Astrocyte (in vitro differentiated cells and primary cell): ENCODE measurements around the gene PI3. TPM values are rescaled to one million over a fixed set of nuclear protein-coding genes. Genes with fewer than 3 reads are reported as not detected.

Experiments
- DNase-seq: peaks from one replicate; pipeline ENCODE4 v3.0.0-alpha.2; 2010; ENCODE audit warnings: low read depth
- FAIRE-seq: peaks from 2 replicates; lab custom pipeline; 2011; peaks lifted over from hg19 to GRCh38; lab: Jason Lieb, UNC
- H2AFZ ChIP-seq: 2 replicates; pipeline ENCODE4 v1.6.0; 2012; ENCODE audit warnings: low read depth, low read length, inconsistent platforms
- H3K27ac ChIP-seq: 2 replicates; pipeline ENCODE4 v1.5.1; 2011; ENCODE audit warnings: low read depth, low read length, inconsistent platforms
- H3K27me3 ChIP-seq: 2 replicates; pipeline ENCODE4 v1.6.0; 2011; ENCODE audit warnings: low read length, inconsistent platforms; ENCODE audit not compliant: insufficient read depth
- H3K36me3 ChIP-seq: 2 replicates; pipeline ENCODE4 v1.5.1; 2011; ENCODE audit warnings: low read length, inconsistent platforms; ENCODE audit not compliant: insufficient read depth
- H3K4me1 ChIP-seq: 2 replicates; pipeline ENCODE4 v1.5.1; 2011; ENCODE audit warnings: low read length, inconsistent platforms; ENCODE audit not compliant: insufficient read depth
- H3K4me2 ChIP-seq: 2 replicates; pipeline ENCODE4 v1.6.0; 2012; ENCODE audit warnings: low read length, inconsistent platforms
- H3K4me3 ChIP-seq: 2 replicates; pipeline ENCODE4 v1.5.1; 2011; ENCODE audit warnings: low read depth, mild to moderate bottlenecking, low read length, inconsistent platforms; ENCODE audit not compliant: insufficient read depth
- H3K79me2 ChIP-seq: 2 replicates; pipeline ENCODE4 v1.6.0; 2012; ENCODE audit warnings: mild to moderate bottlenecking, low read length, inconsistent platforms; ENCODE audit not compliant: insufficient read depth
- H3K9ac ChIP-seq: 2 replicates; pipeline ENCODE4 v1.6.0; 2012; ENCODE audit warnings: mild to moderate bottlenecking, low read length, inconsistent platforms
- H3K9me3 ChIP-seq: 2 replicates; pipeline ENCODE4 v1.5.1; 2012; ENCODE audit warnings: low read depth, mild to moderate bottlenecking, low read length, inconsistent platforms; ENCODE audit not compliant: insufficient read depth
- H4K20me1 ChIP-seq: 2 replicates; pipeline ENCODE4 v1.6.0; 2012; ENCODE audit warnings: low read length, inconsistent platforms; ENCODE audit not compliant: insufficient read depth
- H3K27ac Mint-ChIP-seq: one replicate; pipeline ENCODE4 v1.8.0; 2021; ENCODE audit warnings: mild to moderate bottlenecking, mixed read lengths; ENCODE audit not compliant: unreplicated experiment
- H3K27me3 Mint-ChIP-seq: one replicate; pipeline ENCODE4 v1.8.0; 2021; ENCODE audit warnings: low read depth, mixed read lengths; ENCODE audit not compliant: unreplicated experiment
- H3K36me3 Mint-ChIP-seq: one replicate; pipeline ENCODE4 v1.8.0; 2021; ENCODE audit warnings: low read depth, mixed read lengths; ENCODE audit not compliant: unreplicated experiment
- H3K4me1 Mint-ChIP-seq: one replicate; pipeline ENCODE4 v1.8.0; 2021; ENCODE audit warnings: low read depth, mixed read lengths; ENCODE audit not compliant: unreplicated experiment
- H3K4me3 Mint-ChIP-seq: one replicate; pipeline ENCODE4 v1.8.0; 2021; ENCODE audit warnings: mild to moderate bottlenecking, moderate library complexity, mixed read lengths; ENCODE audit not compliant: unreplicated experiment
- H3K9me3 Mint-ChIP-seq: one replicate; pipeline ENCODE4 v1.8.0; 2021; ENCODE audit warnings: mild to moderate bottlenecking, mixed read lengths; ENCODE audit not compliant: unreplicated experiment
- CTCF ChIP-seq: IDR thresholded peaks from 2 replicates; pipeline ENCODE4 v1.5.1; 2011; ENCODE audit warnings: low read depth, mild to moderate bottlenecking, inconsistent platforms, low read length, moderate library complexity; ENCODE audit not compliant: insufficient read depth
- EZH2 ChIP-seq: IDR thresholded peaks from 2 replicates; pipeline ENCODE4 v1.6.1; 2012; ENCODE audit warnings: mild to moderate bottlenecking, low read length, inconsistent platforms; ENCODE audit not compliant: insufficient read depth
- total RNA-seq: library from RNA; stranded (reverse); gene quantifications from 2 replicates; pipeline ENCODE4 v1.2.1, GENCODE V29; 2021

The PI3 gene
- total RNA-seq, 1 donor from 2014 or later: not detected

GRCh38 chr20:45191926-45192325 is 17.2 kb downstream of the PI3 start:
- H3K9me3 Mint-ChIP-seq: no peaks in the 10 kb centered on the region
- DNase-seq (no peak), FAIRE-seq (no peak)
- Histone ChIP-seq H3K9ac (no peak overlapping the region), H3K36me3 (no peaks in the 10 kb centered on the region), H3K79me2 (no peaks in the 10 kb centered on the region), H3K27ac (no peak overlapping the region), H3K4me2 (no peak overlapping the region), H3K4me3 (no peak overlapping the region), H3K27me3 (no peaks in the 10 kb centered on the region), H2AFZ (no peak overlapping the region), H3K4me1 (no peaks in the 10 kb centered on the region), H3K9me3 (no peaks in the 10 kb centered on the region), H4K20me1 (no peaks in the 10 kb centered on the region)
- H3K27ac Mint-ChIP-seq: no peak overlapping the region
- TF ChIP-seq CTCF (no peak), EZH2 (no peak)
- no peaks in the 10 kb centered on the region for H3K27me3 Mint-ChIP-seq
- no peak overlapping the region for H3K4me3 Mint-ChIP-seq
- no peaks in the 10 kb centered on the region for H3K4me1 Mint-ChIP-seq
- H3K36me3 Mint-ChIP-seq: no peaks in the 10 kb centered on the region

DNA sequence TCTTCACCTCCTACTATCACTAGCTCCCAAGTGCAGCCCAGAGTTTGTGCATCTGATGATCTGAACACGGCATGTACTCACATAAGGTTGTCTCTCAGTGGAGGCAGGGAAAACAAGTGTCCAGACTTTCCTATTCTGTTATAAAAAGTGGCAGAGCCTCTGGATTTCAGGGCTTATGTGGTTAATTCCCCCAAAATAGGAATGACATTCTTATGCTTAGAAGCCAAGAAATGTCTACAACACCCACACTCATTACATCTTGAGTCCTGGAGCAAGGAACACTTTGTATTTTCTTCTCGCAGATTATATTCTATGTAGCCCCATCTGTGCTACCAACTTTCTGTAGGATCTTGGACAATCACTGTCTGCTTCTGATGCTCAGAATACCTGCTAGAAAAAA is 18.6 kb downstream of the PI3 start:
- H2AFZ ChIP-seq: no peak overlapping the region
- DNase-seq (no peak), FAIRE-seq (no peak)
- H3K4me1 ChIP-seq: no peaks in the 10 kb centered on the region
- TF ChIP-seq CTCF (no peak), EZH2 (no peak)
- H3K9ac ChIP-seq: no peak overlapping the region
- no peak overlapping the region for H3K27ac ChIP-seq
- no peaks in the 10 kb centered on the region for H3K4me1 Mint-ChIP-seq
- H3K9me3 Mint-ChIP-seq: no peaks in the 10 kb centered on the region
- H3K36me3 ChIP-seq: no peaks in the 10 kb centered on the region
- H3K9me3 ChIP-seq: no peaks in the 10 kb centered on the region
- H3K27ac Mint-ChIP-seq: no peak overlapping the region
- H3K4me2 ChIP-seq: no peak overlapping the region
- H3K79me2 ChIP-seq: no peaks in the 10 kb centered on the region
- no peak overlapping the region for H3K4me3 Mint-ChIP-seq
- no peaks in the 10 kb centered on the region for H3K27me3 ChIP-seq
- H3K36me3 Mint-ChIP-seq: no peaks in the 10 kb centered on the region
- H3K27me3 Mint-ChIP-seq: peaks cover under 1% of the 10 kb centered on the region
- H4K20me1 ChIP-seq: no peaks in the 10 kb centered on the region
- H3K4me3 ChIP-seq: no peak overlapping the region

GRCh38 chr20:45206725-45207124 is 32.0 kb downstream of the PI3 start, which contains the start of gene SEMG1:
Gene SEMG1, plus strand, starts transcription at chr20:45207033. Its CDS starts 21 bp downstream, at chr20:45207054.
- H3K9me3 ChIP-seq: no peaks in the 10 kb centered on the region
- H3K4me3 Mint-ChIP-seq: no peak within 1 kb of the TSS
- TF ChIP-seq CTCF (no peak), EZH2 (no peak)
- H3K9me3 Mint-ChIP-seq: peaks cover 3% of the 10 kb centered on the region
- DNase-seq (no peak), FAIRE-seq (no peak)
- no peaks in the 10 kb centered on the region for H3K36me3 ChIP-seq
- no peak within 1 kb of the TSS for H3K27ac Mint-ChIP-seq
- H3K4me1 ChIP-seq: no peaks in the 10 kb centered on the region
- no peaks in the 10 kb centered on the region for H3K36me3 Mint-ChIP-seq
- H2AFZ ChIP-seq: no peak within 1 kb of the TSS
- no peak within 1 kb of the TSS for H3K9ac ChIP-seq
- peaks cover 2% of the 10 kb centered on the region for H3K27me3 ChIP-seq
- no peak within 1 kb of the TSS for H3K4me2 ChIP-seq
- H3K4me3 ChIP-seq: no peak within 1 kb of the TSS
- H3K27ac ChIP-seq: no peak within 1 kb of the TSS
- no peaks in the 10 kb centered on the region for H3K4me1 Mint-ChIP-seq
- H3K27me3 Mint-ChIP-seq: peaks cover 2% of the 10 kb centered on the region
- H3K79me2 ChIP-seq: no peaks in the 10 kb centered on the region
- H4K20me1 ChIP-seq: no peaks in the 10 kb centered on the region
